A549 (cell line): Measurements from ENCODE around the gene D2HGDH.

Experiments used
- CBX2 ChIP-seq: fragments of 200-600 bp; sonication (generic); IDR thresholded peaks from 2 replicates; pipeline ENCODE4 v1.6.1; 2016; ENCODE audit warnings: low read depth, mild to moderate bottlenecking, borderline replicate concordance
- CBX8 ChIP-seq: fragments of 200-600 bp; sonication (generic); IDR thresholded peaks from 2 replicates; pipeline ENCODE4 v1.6.1; 2016
- CTCF ChIP-seq: fragments of >200 bp; sonication (Bioruptor Twin); formaldehyde crosslinking; IDR thresholded peaks from 3 replicates; pipeline ENCODE4 v1.5.1; 2016
- EP300 ChIP-seq, 2 experiments: fragments of >200 bp; sonication (Bioruptor Twin); formaldehyde crosslinking; IDR thresholded peaks; 2 replicates in 1 of 2; 3 replicates in 1 of 2; pipeline ENCODE4 v1.6.1; 2016 to 2017
- FOSB ChIP-seq: fragments of 250-450 bp; sonication (Bioruptor Pico); IDR thresholded peaks from 2 replicates; pipeline ENCODE4 v1.5.0; 2020; ENCODE audit warnings: mild to moderate bottlenecking, moderate library complexity
- HDAC2 ChIP-seq: fragments of 200-600 bp; sonication (generic); IDR thresholded peaks from 2 replicates; pipeline ENCODE4 v1.6.1; 2016
- HMGXB4 ChIP-seq: fragments of 250-450 bp; sonication (Bioruptor Pico); IDR thresholded peaks from 2 replicates; pipeline ENCODE4 v1.5.0; 2021; ENCODE audit warnings: mild to moderate bottlenecking, moderate library complexity, borderline replicate concordance
- JUN ChIP-seq, 2 experiments: fragments of >200 bp; sonication (Bioruptor Twin); formaldehyde crosslinking; IDR thresholded peaks; 2 replicates in 1 of 2; 3 replicates in 1 of 2; pipeline ENCODE4 v1.6.1; 2016 to 2017
- MAX ChIP-seq: IDR thresholded peaks from 2 replicates; pipeline ENCODE4 v1.6.1; 2012
- MAZ ChIP-seq: fragments of 150-350 bp; IDR thresholded peaks from 2 replicates; pipeline ENCODE4 v1.6.1; 2014; ENCODE audit warnings: antibody characterized with exemption, low read depth, low read length, borderline replicate concordance
- POLR2A ChIP-seq: IDR thresholded peaks from 2 replicates; pipeline ENCODE4 v1.6.1; 2012; ENCODE audit warnings: mild to moderate bottlenecking, low read length
- REST ChIP-seq: fragments of 200-600 bp; sonication (generic); IDR thresholded peaks from 2 replicates; pipeline ENCODE4 v1.6.1; 2016; ENCODE audit warnings: antibody characterized with exemption, mild to moderate bottlenecking, moderate library complexity
- SMC3 ChIP-seq: fragments of >200 bp; sonication (Bioruptor Twin); formaldehyde crosslinking; IDR thresholded peaks from 3 replicates; pipeline ENCODE4 v1.6.1; 2018; ENCODE audit warnings: inconsistent platforms

GRCh38 chr2:241752689-241753276, 18.4 kb downstream of the D2HGDH start:
- TF ChIP-seq REST (no peak), CTCF (no peak), POLR2A (no peak), MAX (no peak), HMGXB4 (CRISPR knock-in tag) (no peak), HDAC2 (no peak), EP300 (IDR thresholded peaks at IDR 0.05) (no peak), MAZ (no peak), CBX2 (no peak), SMC3 (no peak), JUN (IDR thresholded peaks at IDR 0.05) (no peak), FOSB (no peak), CBX8 (no peak)
